Measurements from ENCODE around the gene MCL1.

DNA sequence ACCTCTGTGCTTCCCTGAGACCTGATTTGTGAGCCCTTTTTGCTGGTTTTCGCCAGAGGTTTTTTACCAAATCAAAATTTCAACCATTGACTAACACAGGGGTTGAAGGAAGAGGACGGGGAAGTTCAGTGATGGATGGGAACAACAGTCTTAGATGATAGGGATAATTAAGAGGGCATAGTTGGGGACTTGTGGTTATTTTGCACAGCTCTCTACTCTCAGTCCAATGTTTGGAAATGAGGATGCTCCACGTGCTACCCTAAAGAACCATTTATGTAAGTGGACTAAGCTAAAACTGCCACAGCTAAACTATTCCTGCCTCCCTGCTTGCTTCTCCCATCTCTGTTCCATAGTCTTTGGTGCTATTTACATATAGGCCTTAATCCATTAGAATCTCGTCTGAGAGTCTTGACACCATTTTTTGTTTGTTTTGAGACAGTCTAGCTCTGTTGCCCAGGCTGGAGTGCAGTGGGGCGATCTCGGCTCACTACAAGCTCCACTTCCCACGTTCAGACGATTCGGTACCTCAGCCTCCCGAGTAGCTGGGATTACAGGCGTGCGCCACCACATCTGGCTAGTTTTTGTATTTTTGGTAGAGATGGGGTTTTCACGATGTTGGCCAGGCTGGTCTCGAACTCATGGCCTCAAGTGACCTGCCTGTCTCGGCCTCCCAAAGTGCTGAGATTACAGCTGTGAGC, 684 bp upstream of the MCL1 start:
- no peak for TF ChIP-seq CTCF (IDR thresholded peaks at IDR 0.05; ENCODE audit: insufficient read depth, low read length, poor library complexity, severe bottlenecking)
- TF ChIP-seq EZH2phosphoT487 (conservative IDR thresholded peaks at IDR 0.05; ENCODE audit: low read length): no peak

Data from SU-DHL-6 (cell line).